GM18511 (cell line): Measurements from ENCODE around the gene CD19.
"Not testable (repeated sequence)": the region's sequence is repeated elsewhere in the genome, so short reads cannot be mapped to it uniquely, and the experiment has no call there.

Experiments
- ATAC-seq: cut with Tn5 transposase; IDR thresholded peaks from one replicate; pipeline ENCODE4 v1.9.1; 2021; ENCODE audit warnings: mild to moderate bottlenecking, moderate library complexity; ENCODE audit not compliant: unreplicated experiment

The CD19 gene

GRCh38 chr16:28905800-28906372 lies 25.9 kb upstream of the CD19 start:
- ATAC-seq: no peak

- no peak for ATAC-seq
Observed at GRCh38 chr16:28910086-28911031, 21.4 kb upstream of the CD19 start.

GRCh38 chr16:28912558-28912957 lies 19.2 kb upstream of the CD19 start:
- ATAC-seq: no peak

GRCh38 chr16:28913946-28914724 lies 17.6 kb upstream of the CD19 start:
- no peak for ATAC-seq

GRCh38 chr16:28915181-28915580 lies 16.6 kb upstream of the CD19 start:
- no peak for ATAC-seq

GRCh38 chr16:28917095-28917494 lies 14.7 kb upstream of the CD19 start:
- ATAC-seq: no peak

- no peak for ATAC-seq
Observed at GRCh38 chr16:28918698-28919097, 13.1 kb upstream of the CD19 start.

- ATAC-seq: no peak
Observed at GRCh38 chr16:28923231-28923587, 8.6 kb upstream of the CD19 start.

GRCh38 chr16:28923652-28924398 lies 7.9 kb upstream of the CD19 start:
- ATAC-seq: peak; percentile 69

- ATAC-seq: no peak
Observed at GRCh38 chr16:28924399-28924761, 7.4 kb upstream of the CD19 start.

GRCh38 chr16:28924762-28925385 lies 6.9 kb upstream of the CD19 start, which contains the start of gene RABEP2:
Gene RABEP2, minus strand, starts transcription at chr16:28925238. Its CDS starts 75 bp downstream, at chr16:28925163.
- ATAC-seq: peak; percentile 61

GRCh38 chr16:28925386-28926228 lies 6.2 kb upstream of the CD19 start:
- ATAC-seq: peak; percentile 42

GRCh38 chr16:28926284-28926683 lies 5.5 kb upstream of the CD19 start:
- ATAC-seq: not testable (repeated sequence)

- ATAC-seq: no peak
Observed at GRCh38 chr16:28927815-28928214, 4.0 kb upstream of the CD19 start.

GRCh38 chr16:28930203-28930602 lies 1.6 kb upstream of the CD19 start:
- ATAC-seq: no peak

GRCh38 chr16:28930652-28931051 lies 1.1 kb upstream of the CD19 start:
- no peak for ATAC-seq

- ATAC-seq: no peak
Observed at GRCh38 chr16:28932339-28933141, 769 bp downstream of the CD19 start.

GRCh38 chr16:28933171-28933570 lies 1.4 kb downstream of the CD19 start:
- ATAC-seq: no peak

- no peak for ATAC-seq
Observed at GRCh38 chr16:28935346-28935745, 3.6 kb downstream of the CD19 start.
